Measurements from ENCODE around the gene CHD1. TPM values are rescaled to one million over a fixed set of nuclear protein-coding genes. Genes with fewer than 3 reads are reported as not detected.

CHD1 gene
- total and polyA plus RNA-seq, 9 of the 15 experiments (the other 6 are each of a cell fraction or from before 2014, with no cell fraction given): 27.3 to 133 (median 58.7) TPM

GRCh38 chr5:98961665-98962344 is 33.0 kb upstream of the CHD1 start:
- 67% methylated on average over 3 of the region's 3 CpGs for WGBS (ENCODE audit: insufficient coverage, low coverage, missing lambda C conversion rate)
- Histone ChIP-seq H3K9me3 (replicated peaks; ENCODE audit: control insufficient read depth, insufficient read depth, low read depth, low read length) (peaks cover 2% of the 10 kb centered on the region; the same call in 1 of the 2 replicates), H3K4me2 (ENCODE audit: insufficient read depth, low read length) (no peak overlapping the region), H2AFZ (ENCODE audit: low read depth, low read length) (no peak overlapping the region), H3K27me3 (ENCODE audit: control insufficient read depth in 2 of 2, insufficient read depth in 2 of 2, low read length in 2 of 2) (no peaks in the 10 kb centered on the region), H3K9me1 (ENCODE audit: control insufficient read depth, insufficient read depth, low read length) (no peaks in the 10 kb centered on the region), H3K4me1 (replicated peaks in 1 of 2; ENCODE audit: control insufficient read depth in 2 of 2, insufficient read depth in 2 of 2, low read length in 2 of 2) (peaks cover 9 to 33% of the 10 kb centered on the region in 2 experiments), H3K36me3 (ENCODE audit: control insufficient read depth, insufficient read depth, low read length) (no peaks in the 10 kb centered on the region; the same call in 2 of the 3 replicates), H3K9ac (ENCODE audit: insufficient read depth in 1 of 2, low read depth in 2 of 2, low read length in 2 of 2) (no peak overlapping the region), H3K79me2 (ENCODE audit: control insufficient read depth, insufficient read depth, low read length) (peaks cover 3% of the 10 kb centered on the region; the same call in 1 of the 3 replicates), H3K4me3 (no peak overlapping the region), H4K20me1 (replicated peaks; ENCODE audit: control insufficient read depth, insufficient read depth, low read length) (no peaks in the 10 kb centered on the region), H3K27ac (ENCODE audit: extremely low read depth, low read depth, low read length) (no peak overlapping the region)
- CTCF ChIA-PET (ENCODE audit: low intra/inter-chr PET ratio): no interaction called here
- no peak for DNase-seq (ENCODE audit: extremely low read depth in 1 of 4, low spot score in 3 of 4)
- intact Hi-C loops (cut with micrococcal nuclease): loop anchor here (5.0 kb wide), 1 partner anchor 55 kb away; no protein-coding TSS in a partner anchor
- POLR2A ChIA-PET: interaction anchor here (0.6 to 1.1 kb wide), 2 partner anchors 23 to 32 kb away, joined by 3 to 5 read pairs; no protein-coding TSS in a partner anchor
- in situ Hi-C loops (cut with MboI): no loop called here
- no peak for ATAC-seq
- TF ChIP-seq BCOR (IDR thresholded peaks at IDR 0.05) (0 out of 2 replicates have a peak, but pooled peaks have one; percentile 29), ZNF445 (CRISPR knock-in tag; IDR thresholded peaks at IDR 0.05; ENCODE audit: low read depth) (no peak), CREB1 (IDR thresholded peaks at IDR 0.05) (no peak), CREB1 (CRISPR knock-in tag; IDR thresholded peaks at IDR 0.05) (no peak), CCNT2 (IDR thresholded peaks at IDR 0.05; ENCODE audit: borderline replicate concordance, extremely low read depth, insufficient read length, low read depth, low read length) (no peak), ZNF324 (CRISPR knock-in tag; IDR thresholded peaks at IDR 0.05) (no peak), MTF1 (CRISPR knock-in tag; IDR thresholded peaks at IDR 0.05; ENCODE audit: borderline replicate concordance) (no peak), PKNOX1 (IDR thresholded peaks at IDR 0.05) (peak; percentile 38; the same call in 1 of the 2 replicates), SNIP1 (IDR thresholded peaks at IDR 0.05; ENCODE audit: low read depth) (no peak), MEIS2 (IDR thresholded peaks at IDR 0.05; ENCODE audit: partially characterized antibody) (peak; percentile 58), POLR2A (conservative IDR thresholded peaks at IDR 0.05) (no peak), RBM25 (IDR thresholded peaks at IDR 0.05; ENCODE audit: low read depth, low read length, severe bottlenecking) (peak; percentile 70), ZNF511 (CRISPR knock-in tag; IDR thresholded peaks at IDR 0.05) (no peak), ZNF121 (CRISPR knock-in tag; conservative IDR thresholded peaks at IDR 0.05) (peak; percentile 75; the same call in 1 of the 2 replicates), TFE3 (CRISPR knock-in tag; IDR thresholded peaks at IDR 0.05) (no peak)
- no TSS peak for BruUV-seq (replicated peaks)
- FAIRE-seq: no peak
